ENCODE data around the gene SACM1L. TPM values are rescaled to one million over a fixed set of nuclear protein-coding genes. Genes with fewer than 3 reads are reported as not detected.

SACM1L gene
- total RNA-seq, 4 donors from 2014 or later, result 23.8 to 34.6 (median 32.1) TPM

GRCh38 chr3:45660567-45660901 lies 28.7 kb upstream of the SACM1L start:
- DNase-seq (ENCODE audit: low spot score in 2 of 2), result no peak
- 94% methylated on average over 11 of the region's 11 CpGs for WGBS, 2 donors
- TF ChIP-seq CTCF (IDR thresholded peaks at IDR 0.05), result no peak
- TF ChIP-seq POLR2A (IDR thresholded peaks at IDR 0.05), result no peak
- intact Hi-C loops (cut with DNase I; ENCODE audit: low total_unique reads), result no loop called here
- H3K4me3 ChIP-seq (ENCODE audit: low read depth, poor library complexity, severe bottlenecking), result no peak overlapping the region

- intact Hi-C loops (cut with DNase I; ENCODE audit: low total_unique reads), result no loop called here
- no peak for DNase-seq (ENCODE audit: low spot score in 2 of 2)
- WGBS, 2 donors, result 22 to 33% methylated on average over 10 of the region's 10 CpGs
- H3K4me3 ChIP-seq (ENCODE audit: low read depth, poor library complexity, severe bottlenecking), result no peak overlapping the region
- TF ChIP-seq POLR2A (IDR thresholded peaks at IDR 0.05) (no peak), CTCF (IDR thresholded peaks at IDR 0.05) (no peak)
Observed at GRCh38 chr3:45664578-45664977, 24.6 kb upstream of the SACM1L start.

GRCh38 chr3:45665101-45665572 lies 24.1 kb upstream of the SACM1L start:
- intact Hi-C loops (cut with DNase I; ENCODE audit: low total_unique reads), result no loop called here
- no peak overlapping the region for H3K4me3 ChIP-seq (ENCODE audit: low read depth, poor library complexity, severe bottlenecking)
- no peak for TF ChIP-seq CTCF (IDR thresholded peaks at IDR 0.05)
- no peak for TF ChIP-seq POLR2A (IDR thresholded peaks at IDR 0.05)
- WGBS, 2 donors, result 50 to 51% methylated on average over 9 of the region's 9 CpGs
- DNase-seq (ENCODE audit: low spot score in 2 of 2), result no peak

- no peak for DNase-seq (ENCODE audit: low spot score in 2 of 2)
- intact Hi-C loops (cut with DNase I; ENCODE audit: low total_unique reads), result no loop called here
Observed at GRCh38 chr3:45666757-45667431, 22.3 kb upstream of the SACM1L start.

GRCh38 chr3:45667569-45667934 lies 21.6 kb upstream of the SACM1L start:
- intact Hi-C loops (cut with DNase I; ENCODE audit: low total_unique reads), result no loop called here
- DNase-seq (ENCODE audit: low spot score in 2 of 2), result no peak
- 55 to 61% methylated on average over 1 of the region's 1 CpG for WGBS, 2 donors
- no peak overlapping the region for H3K4me3 ChIP-seq (ENCODE audit: low read depth, poor library complexity, severe bottlenecking)
- TF ChIP-seq POLR2A (IDR thresholded peaks at IDR 0.05) (no peak), CTCF (IDR thresholded peaks at IDR 0.05) (no peak)

More at GRCh38 chr3:45666757-45667431, 22.3 kb upstream of the SACM1L start:
- H3K4me3 ChIP-seq (ENCODE audit: low read depth, poor library complexity, severe bottlenecking), result no peak overlapping the region
- WGBS, 2 donors, result 49 to 50% methylated on average over 8 of the region's 8 CpGs
- TF ChIP-seq CTCF (IDR thresholded peaks at IDR 0.05) (no peak), POLR2A (IDR thresholded peaks at IDR 0.05) (no peak)

GRCh38 chr3:45670436-45670835 lies 18.8 kb upstream of the SACM1L start:
- no peak overlapping the region for H3K4me3 ChIP-seq (ENCODE audit: low read depth, poor library complexity, severe bottlenecking)
- DNase-seq (ENCODE audit: low spot score in 2 of 2), result no peak
- intact Hi-C loops (cut with DNase I; ENCODE audit: low total_unique reads), result no loop called here
- TF ChIP-seq POLR2A (IDR thresholded peaks at IDR 0.05) (no peak), CTCF (IDR thresholded peaks at IDR 0.05) (no peak)
